ENCODE measurements around the gene KIRREL3. TPM values are rescaled to one million over a fixed set of nuclear protein-coding genes. Genes with fewer than 3 reads are reported as not detected.

The KIRREL3 gene
- total and polyA plus RNA-seq, 7 experiments from 2014 or later, result not detected

- H3K9me3 Mint-ChIP-seq, result peaks cover 0 to 1% (median 0%) of the 10 kb centered on the region in 11 donors
- H3K27ac Mint-ChIP-seq, result no peak overlapping the region
- H3K4me3 Mint-ChIP-seq, result no peak overlapping the region
- intact Hi-C loops (cut with micrococcal nuclease), result no loop called here
- H3K4me1 Mint-ChIP-seq, result no peaks in the 10 kb centered on the region
- no peak overlapping the region for H3K4me3 ChIP-seq (ENCODE audit: low read length)
- DNase-seq (no peak), ATAC-seq (no peak)
- no peaks in the 10 kb centered on the region for H3K9me3 ChIP-seq (ENCODE audit: control insufficient read depth in 2 of 3, low read length in 3 of 3)
- no peaks in the 10 kb centered on the region for H3K27me3 ChIP-seq (ENCODE audit: control insufficient read depth in 2 of 2, insufficient read depth in 2 of 2, low read length in 2 of 2)
- H3K27ac ChIP-seq (ENCODE audit: low read depth, low read length), result no peak overlapping the region
- H3K36me3 Mint-ChIP-seq, result no peaks in the 10 kb centered on the region
- CTCF ChIA-PET, result no interaction called here
- POLR2A ChIA-PET, result no interaction called here
- no peaks in the 10 kb centered on the region for H3K36me3 ChIP-seq (ENCODE audit: control insufficient read depth in 2 of 3, insufficient read depth in 3 of 3, low read length in 3 of 3)
- no peaks in the 10 kb centered on the region for H3K4me1 ChIP-seq (ENCODE audit: control insufficient read depth in 2 of 2, insufficient read depth in 2 of 2, low read length in 2 of 2)
- H3K27me3 Mint-ChIP-seq, result peaks cover 9 to 40% (median 17%) of the 10 kb centered on the region in 5 donors
These were observed 367.2 kb downstream of the KIRREL3 start for GRCh38 chr11:126633330-126633729.

- H3K27me3 ChIP-seq (ENCODE audit: control insufficient read depth in 2 of 2, insufficient read depth in 2 of 2, low read length in 2 of 2), result no peaks in the 10 kb centered on the region
- H3K36me3 ChIP-seq (ENCODE audit: control insufficient read depth in 2 of 3, insufficient read depth in 3 of 3, low read length in 3 of 3), result no peaks in the 10 kb centered on the region
- no peaks in the 10 kb centered on the region for H3K4me1 ChIP-seq (ENCODE audit: control insufficient read depth in 2 of 2, insufficient read depth in 2 of 2, low read length in 2 of 2)
- no peaks in the 10 kb centered on the region for H3K4me1 Mint-ChIP-seq
- H3K4me3 Mint-ChIP-seq, result no peak overlapping the region
- H3K36me3 Mint-ChIP-seq, result no peaks in the 10 kb centered on the region
- H3K9me3 Mint-ChIP-seq, result peaks cover 0 to 2% (median 0%) of the 10 kb centered on the region in 11 donors
- no peak overlapping the region for H3K27ac Mint-ChIP-seq
- POLR2A ChIA-PET, result no interaction called here
- no peaks in the 10 kb centered on the region for H3K9me3 ChIP-seq (ENCODE audit: control insufficient read depth in 2 of 3, low read length in 3 of 3)
- peaks cover 0 to 25% (median 5%) of the 10 kb centered on the region in 5 donors for H3K27me3 Mint-ChIP-seq
- H3K27ac ChIP-seq (ENCODE audit: low read depth, low read length), result no peak overlapping the region
- no peak overlapping the region for H3K4me3 ChIP-seq (ENCODE audit: low read length)
- intact Hi-C loops (cut with micrococcal nuclease), result no loop called here
- no peak for DNase-seq
- no peak for ATAC-seq
- CTCF ChIA-PET, result no interaction called here
These were observed 369.4 kb downstream of the KIRREL3 start for GRCh38 chr11:126630893-126631798.

- no peak overlapping the region for H3K27ac Mint-ChIP-seq
- Histone ChIP-seq H3K4me1 (ENCODE audit: control insufficient read depth in 2 of 2, insufficient read depth in 2 of 2, low read length in 2 of 2) (no peaks in the 10 kb centered on the region), H3K27me3 (ENCODE audit: control insufficient read depth in 2 of 2, insufficient read depth in 2 of 2, low read length in 2 of 2) (no peaks in the 10 kb centered on the region), H3K27ac (ENCODE audit: low read depth, low read length) (no peak overlapping the region), H3K9me3 (ENCODE audit: control insufficient read depth in 2 of 3, low read length in 3 of 3) (no peaks in the 10 kb centered on the region), H3K4me3 (ENCODE audit: low read length) (no peak overlapping the region), H3K36me3 (ENCODE audit: control insufficient read depth in 2 of 3, insufficient read depth in 3 of 3, low read length in 3 of 3) (no peaks in the 10 kb centered on the region)
- H3K4me3 Mint-ChIP-seq, result no peak overlapping the region
- H3K9me3 Mint-ChIP-seq, result peaks cover 0 to 2% (median 0%) of the 10 kb centered on the region in 11 donors
- H3K36me3 Mint-ChIP-seq, result no peaks in the 10 kb centered on the region
- ChIA-PET POLR2A (no interaction called here), CTCF (no interaction called here)
- intact Hi-C loops (cut with micrococcal nuclease), result no loop called here
- H3K27me3 Mint-ChIP-seq, result peaks cover 0 to 32% (median 9%) of the 10 kb centered on the region in 5 donors
- H3K4me1 Mint-ChIP-seq, result no peaks in the 10 kb centered on the region
- DNase-seq (no peak), ATAC-seq (no peak)
These were observed 370.1 kb downstream of the KIRREL3 start for GRCh38 chr11:126630488-126630887.

- DNase-seq, result no peak
- no peak overlapping the region for H3K4me3 ChIP-seq (ENCODE audit: low read length)
- no peak for ATAC-seq
- Mint-ChIP-seq H3K36me3 (no peaks in the 10 kb centered on the region), H3K4me1 (no peaks in the 10 kb centered on the region), H3K27ac (no peak overlapping the region), H3K9me3 (peaks cover 0 to 2% (median 0%) of the 10 kb centered on the region in 11 donors), H3K27me3 (peaks cover 0 to 35% (median 11%) of the 10 kb centered on the region in 5 donors), H3K4me3 (no peak overlapping the region)
- intact Hi-C loops (cut with micrococcal nuclease), result no loop called here
- no peaks in the 10 kb centered on the region for H3K9me3 ChIP-seq (ENCODE audit: control insufficient read depth in 2 of 3, low read length in 3 of 3)
- ChIA-PET POLR2A (no interaction called here), CTCF (no interaction called here)
- H3K27ac ChIP-seq (ENCODE audit: low read depth, low read length), result no peak overlapping the region
- no peaks in the 10 kb centered on the region for H3K4me1 ChIP-seq (ENCODE audit: control insufficient read depth in 2 of 2, insufficient read depth in 2 of 2, low read length in 2 of 2)
- no peaks in the 10 kb centered on the region for H3K36me3 ChIP-seq (ENCODE audit: control insufficient read depth in 2 of 3, insufficient read depth in 3 of 3, low read length in 3 of 3)
- H3K27me3 ChIP-seq (ENCODE audit: control insufficient read depth in 2 of 2, insufficient read depth in 2 of 2, low read length in 2 of 2), result no peaks in the 10 kb centered on the region
These were observed 371.6 kb downstream of the KIRREL3 start for GRCh38 chr11:126628790-126629621.

- peaks cover 0 to 2% (median 0%) of the 10 kb centered on the region in 11 donors for H3K9me3 Mint-ChIP-seq
- Histone ChIP-seq H3K4me3 (ENCODE audit: low read length) (no peak overlapping the region), H3K27me3 (ENCODE audit: control insufficient read depth in 2 of 2, insufficient read depth in 2 of 2, low read length in 2 of 2) (no peaks in the 10 kb centered on the region), H3K27ac (ENCODE audit: low read depth, low read length) (no peak overlapping the region), H3K36me3 (ENCODE audit: control insufficient read depth in 2 of 3, insufficient read depth in 3 of 3, low read length in 3 of 3) (no peaks in the 10 kb centered on the region), H3K9me3 (ENCODE audit: control insufficient read depth in 2 of 3, low read length in 3 of 3) (no peaks in the 10 kb centered on the region), H3K4me1 (ENCODE audit: control insufficient read depth in 2 of 2, insufficient read depth in 2 of 2, low read length in 2 of 2) (no peaks in the 10 kb centered on the region)
- DNase-seq (no peak), ATAC-seq (no peak)
- H3K27me3 Mint-ChIP-seq, result peaks cover 0 to 35% (median 12%) of the 10 kb centered on the region in 5 donors
- ChIA-PET CTCF (no interaction called here), POLR2A (no interaction called here)
- no peak overlapping the region for H3K27ac Mint-ChIP-seq
- no peaks in the 10 kb centered on the region for H3K36me3 Mint-ChIP-seq
- intact Hi-C loops (cut with micrococcal nuclease), result no loop called here
- H3K4me3 Mint-ChIP-seq, result no peak overlapping the region
- no peaks in the 10 kb centered on the region for H3K4me1 Mint-ChIP-seq
These were observed 372.1 kb downstream of the KIRREL3 start for GRCh38 chr11:126628450-126628789.

- ChIA-PET CTCF (no interaction called here), POLR2A (no interaction called here)
- DNase-seq, result no peak
- Histone ChIP-seq H3K9me3 (ENCODE audit: control insufficient read depth in 2 of 3, low read length in 3 of 3) (no peaks in the 10 kb centered on the region), H3K27me3 (ENCODE audit: control insufficient read depth in 2 of 2, insufficient read depth in 2 of 2, low read length in 2 of 2) (no peaks in the 10 kb centered on the region), H3K27ac (ENCODE audit: low read depth, low read length) (no peak overlapping the region), H3K4me3 (ENCODE audit: low read length) (no peak overlapping the region), H3K36me3 (ENCODE audit: control insufficient read depth in 2 of 3, insufficient read depth in 3 of 3, low read length in 3 of 3) (no peaks in the 10 kb centered on the region), H3K4me1 (ENCODE audit: control insufficient read depth in 2 of 2, insufficient read depth in 2 of 2, low read length in 2 of 2) (no peaks in the 10 kb centered on the region)
- no peak for ATAC-seq
- H3K9me3 Mint-ChIP-seq, result peaks cover 0 to 2% (median 0%) of the 10 kb centered on the region in 11 donors
- H3K36me3 Mint-ChIP-seq, result no peaks in the 10 kb centered on the region
- no peak overlapping the region for H3K27ac Mint-ChIP-seq
- H3K27me3 Mint-ChIP-seq, result peaks cover 0 to 38% (median 14%) of the 10 kb centered on the region in 5 donors
- H3K4me1 Mint-ChIP-seq, result no peaks in the 10 kb centered on the region
- H3K4me3 Mint-ChIP-seq, result no peak overlapping the region
- intact Hi-C loops (cut with micrococcal nuclease), result no loop called here
These were observed 373.1 kb downstream of the KIRREL3 start for GRCh38 chr11:126627421-126627820.
